Measurements from ENCODE around the gene SLC47A1. TPM values are rescaled to one million over a fixed set of nuclear protein-coding genes. Genes with fewer than 3 reads are reported as not detected.

Gene SLC47A1
- total RNA-seq, 1 experiment from 2014 or later, result 16.1 TPM

DNA sequence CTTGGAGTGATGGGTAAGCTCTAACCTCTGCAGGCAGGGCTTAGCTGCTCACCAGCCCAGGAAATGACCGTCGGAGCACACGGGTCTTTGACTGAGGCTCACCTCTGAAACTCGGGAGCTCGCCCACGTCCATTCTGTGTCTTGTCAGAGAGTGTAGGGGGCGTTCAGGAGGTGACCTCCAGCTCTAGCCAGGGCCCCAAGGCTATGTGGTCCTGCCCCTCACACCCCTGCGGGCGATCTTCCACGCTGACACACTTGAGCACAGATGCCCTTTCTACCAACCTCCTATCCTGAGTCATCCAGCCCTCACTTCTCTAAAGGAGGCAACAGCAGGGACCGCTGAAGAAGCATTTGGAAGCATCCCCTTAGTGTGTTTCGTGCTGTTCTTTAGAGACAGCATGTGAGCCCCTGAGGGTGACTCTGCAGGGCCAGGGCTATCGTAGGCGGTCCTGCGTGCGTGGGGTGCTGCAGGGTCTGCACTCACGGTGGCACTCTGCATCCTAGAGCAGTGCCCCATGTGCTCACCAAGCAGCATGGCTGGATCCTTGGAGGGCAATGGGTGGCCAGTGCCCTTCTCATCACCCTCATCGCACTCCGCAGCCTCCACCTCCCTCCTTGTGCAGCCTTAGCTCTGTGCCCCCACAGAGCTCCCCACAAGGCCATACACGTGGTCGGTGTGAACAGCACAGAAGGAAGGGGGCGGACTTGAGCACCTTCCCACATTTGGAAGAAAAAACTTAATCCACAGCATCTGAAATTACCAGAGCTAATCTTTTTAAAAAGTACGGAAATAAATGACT is 33.8 kb downstream of the SLC47A1 start:
- H3K9me3 ChIP-seq (ENCODE audit: control insufficient read depth, insufficient read depth, low read depth, low read length), result no peaks in the 10 kb centered on the region
- TF ChIP-seq, protein P1, sequence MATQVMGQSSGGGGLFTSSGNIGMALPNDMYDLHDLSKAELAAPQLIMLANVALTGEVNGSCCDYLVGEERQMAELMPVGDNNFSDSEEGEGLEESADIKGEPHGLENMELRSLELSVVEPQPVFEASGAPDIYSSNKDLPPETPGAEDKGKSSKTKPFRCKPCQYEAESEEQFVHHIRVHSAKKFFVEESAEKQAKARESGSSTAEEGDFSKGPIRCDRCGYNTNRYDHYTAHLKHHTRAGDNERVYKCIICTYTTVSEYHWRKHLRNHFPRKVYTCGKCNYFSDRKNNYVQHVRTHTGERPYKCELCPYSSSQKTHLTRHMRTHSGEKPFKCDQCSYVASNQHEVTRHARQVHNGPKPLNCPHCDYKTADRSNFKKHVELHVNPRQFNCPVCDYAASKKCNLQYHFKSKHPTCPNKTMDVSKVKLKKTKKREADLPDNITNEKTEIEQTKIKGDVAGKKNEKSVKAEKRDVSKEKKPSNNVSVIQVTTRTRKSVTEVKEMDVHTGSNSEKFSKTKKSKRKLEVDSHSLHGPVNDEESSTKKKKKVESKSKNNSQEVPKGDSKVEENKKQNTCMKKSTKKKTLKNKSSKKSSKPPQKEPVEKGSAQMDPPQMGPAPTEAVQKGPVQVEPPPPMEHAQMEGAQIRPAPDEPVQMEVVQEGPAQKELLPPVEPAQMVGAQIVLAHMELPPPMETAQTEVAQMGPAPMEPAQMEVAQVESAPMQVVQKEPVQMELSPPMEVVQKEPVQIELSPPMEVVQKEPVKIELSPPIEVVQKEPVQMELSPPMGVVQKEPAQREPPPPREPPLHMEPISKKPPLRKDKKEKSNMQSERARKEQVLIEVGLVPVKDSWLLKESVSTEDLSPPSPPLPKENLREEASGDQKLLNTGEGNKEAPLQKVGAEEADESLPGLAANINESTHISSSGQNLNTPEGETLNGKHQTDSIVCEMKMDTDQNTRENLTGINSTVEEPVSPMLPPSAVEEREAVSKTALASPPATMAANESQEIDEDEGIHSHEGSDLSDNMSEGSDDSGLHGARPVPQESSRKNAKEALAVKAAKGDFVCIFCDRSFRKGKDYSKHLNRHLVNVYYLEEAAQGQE (IDR thresholded peaks at IDR 0.05; ENCODE audit: insufficient read depth in 1 of 2, low read depth in 2 of 2, low read length in 1 of 2), result no peak
- no peak for TF ChIP-seq SIN3A (IDR thresholded peaks at IDR 0.05; ENCODE audit: borderline replicate concordance, insufficient read depth, low read depth, low read length)
- no peak for TF ChIP-seq POLR2AphosphoS5 (IDR thresholded peaks at IDR 0.05; ENCODE audit: low read depth, low read length)
- TF ChIP-seq, protein P2, sequence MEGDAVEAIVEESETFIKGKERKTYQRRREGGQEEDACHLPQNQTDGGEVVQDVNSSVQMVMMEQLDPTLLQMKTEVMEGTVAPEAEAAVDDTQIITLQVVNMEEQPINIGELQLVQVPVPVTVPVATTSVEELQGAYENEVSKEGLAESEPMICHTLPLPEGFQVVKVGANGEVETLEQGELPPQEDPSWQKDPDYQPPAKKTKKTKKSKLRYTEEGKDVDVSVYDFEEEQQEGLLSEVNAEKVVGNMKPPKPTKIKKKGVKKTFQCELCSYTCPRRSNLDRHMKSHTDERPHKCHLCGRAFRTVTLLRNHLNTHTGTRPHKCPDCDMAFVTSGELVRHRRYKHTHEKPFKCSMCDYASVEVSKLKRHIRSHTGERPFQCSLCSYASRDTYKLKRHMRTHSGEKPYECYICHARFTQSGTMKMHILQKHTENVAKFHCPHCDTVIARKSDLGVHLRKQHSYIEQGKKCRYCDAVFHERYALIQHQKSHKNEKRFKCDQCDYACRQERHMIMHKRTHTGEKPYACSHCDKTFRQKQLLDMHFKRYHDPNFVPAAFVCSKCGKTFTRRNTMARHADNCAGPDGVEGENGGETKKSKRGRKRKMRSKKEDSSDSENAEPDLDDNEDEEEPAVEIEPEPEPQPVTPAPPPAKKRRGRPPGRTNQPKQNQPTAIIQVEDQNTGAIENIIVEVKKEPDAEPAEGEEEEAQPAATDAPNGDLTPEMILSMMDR (IDR thresholded peaks at IDR 0.05), result no peak
- no peak for TF ChIP-seq TCF7L2 (IDR thresholded peaks at IDR 0.05; ENCODE audit: low read depth, low read length)
- no peaks in the 10 kb centered on the region for H3K27me3 ChIP-seq (ENCODE audit: control insufficient read depth, insufficient read depth, low read length)
- no peaks in the 10 kb centered on the region for H3K36me3 ChIP-seq (ENCODE audit: control insufficient read depth, insufficient read depth, low read length)
- ATAC-seq (no peak), DNase-seq (ENCODE audit: low read depth, low spot score) (no peak)
- CTCF ChIA-PET, result no interaction called here
- BruUV-seq (replicated peaks), result no TSS peak
- H3K4me1 ChIP-seq (ENCODE audit: control insufficient read depth, insufficient read depth, low read length), result no peaks in the 10 kb centered on the region; the same call in 1 of the 2 replicates
- in situ Hi-C loops (cut with HindIII; ENCODE audit: low pct_unique_long_range_greater_than_20kb, low sequenced_read_pairs) (no loop called here), intact Hi-C loops (cut with micrococcal nuclease; ENCODE audit: unreplicated experiment) (no loop called here)
- no peak overlapping the region for H3K27ac ChIP-seq (ENCODE audit: low read length)
- no peak overlapping the region for H3K4me3 ChIP-seq (ENCODE audit: low read depth in 2 of 2, low read length in 2 of 2)
- POLR2A ChIA-PET, result no interaction called here

DNA sequence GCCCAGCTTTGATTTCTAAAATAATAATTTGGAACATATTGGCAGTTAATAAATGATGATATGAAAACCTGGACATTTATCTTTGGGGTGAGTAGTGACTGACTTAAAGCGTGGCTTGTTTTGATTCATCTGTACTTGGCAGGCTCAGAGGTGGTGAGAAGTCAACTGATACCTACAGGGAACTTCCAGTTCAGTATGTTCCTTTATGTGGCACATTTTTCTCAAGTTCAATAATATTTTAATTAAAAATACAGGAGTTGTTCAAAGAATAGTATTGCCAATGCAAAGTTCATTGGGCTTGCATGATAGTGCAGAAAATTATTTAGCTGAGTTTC is 34.3 kb downstream of the SLC47A1 start:
- intact Hi-C loops (cut with micrococcal nuclease; ENCODE audit: unreplicated experiment), result no loop called here
- Histone ChIP-seq H3K27me3 (ENCODE audit: control insufficient read depth, insufficient read depth, low read length) (no peaks in the 10 kb centered on the region), H3K36me3 (ENCODE audit: control insufficient read depth, insufficient read depth, low read length) (no peaks in the 10 kb centered on the region), H3K4me3 (ENCODE audit: low read depth in 2 of 2, low read length in 2 of 2) (no peak overlapping the region), H3K27ac (ENCODE audit: low read length) (no peak overlapping the region), H3K9me3 (ENCODE audit: control insufficient read depth, insufficient read depth, low read depth, low read length) (no peaks in the 10 kb centered on the region), H3K4me1 (ENCODE audit: control insufficient read depth, insufficient read depth, low read length) (no peaks in the 10 kb centered on the region; the same call in 1 of the 2 replicates)
- in situ Hi-C loops (cut with HindIII; ENCODE audit: low pct_unique_long_range_greater_than_20kb, low sequenced_read_pairs), result no loop called here
- no TSS peak for BruUV-seq (replicated peaks)
- TF ChIP-seq TCF7L2 (IDR thresholded peaks at IDR 0.05; ENCODE audit: low read depth, low read length), result no peak
- TF ChIP-seq, protein P2 (IDR thresholded peaks at IDR 0.05), result no peak
- no peak for TF ChIP-seq POLR2AphosphoS5 (IDR thresholded peaks at IDR 0.05; ENCODE audit: low read depth, low read length)
- no peak for TF ChIP-seq SIN3A (IDR thresholded peaks at IDR 0.05; ENCODE audit: borderline replicate concordance, insufficient read depth, low read depth, low read length)
- TF ChIP-seq, protein P1 (IDR thresholded peaks at IDR 0.05; ENCODE audit: insufficient read depth in 1 of 2, low read depth in 2 of 2, low read length in 1 of 2), result no peak
- POLR2A ChIA-PET, result interaction anchor here (0.6 kb wide), 1 partner anchor 9 kb away, joined by 3 read pairs; no protein-coding TSS in a partner anchor
- CTCF ChIA-PET, result no interaction called here
- no peak for ATAC-seq
- DNase-seq (ENCODE audit: low read depth, low spot score), result no peak
